ENCODE data around the gene MATN1. TPM values are rescaled to one million over a fixed set of nuclear protein-coding genes. Genes with fewer than 3 reads are reported as not detected.
A peak's percentile ranks its signal among the peaks of the same experiment; 100 is the strongest.

The MATN1 gene
- total RNA-seq, 1 donor from 2014 or later, result not detected

- ATAC-seq (no peak), DNase-seq (no peak)
- no peak for TF ChIP-seq CTCF (IDR thresholded peaks at IDR 0.05)
- H3K9me3 ChIP-seq, result peaks cover 1% of the 10 kb centered on the region
- no peaks in the 10 kb centered on the region for H3K27me3 ChIP-seq (ENCODE audit: low read depth)
- peaks cover 3% of the 10 kb centered on the region for H3K36me3 ChIP-seq
- no peak overlapping the region for H3K4me3 ChIP-seq
- no peak overlapping the region for H3K27ac ChIP-seq
- intact Hi-C loops (cut with DNase I), result loop anchor here (10.0 kb wide), 1 partner anchor 54 kb away; no protein-coding TSS in a partner anchor
- peaks cover 11% of the 10 kb centered on the region for H3K4me1 ChIP-seq
These were observed 2.8 kb downstream of the MATN1 start for GRCh38 chr1:30720271-30721223.

GRCh38 chr1:30719406-30720270 lies 3.7 kb downstream of the MATN1 start:
- ATAC-seq, result no peak
- no peak for DNase-seq
- Histone ChIP-seq H3K27ac (peak overlapping the region; percentile 98), H3K36me3 (no peaks in the 10 kb centered on the region), H3K4me1 (peaks cover 11% of the 10 kb centered on the region), H3K27me3 (ENCODE audit: low read depth) (no peaks in the 10 kb centered on the region), H3K9me3 (peaks cover 7% of the 10 kb centered on the region), H3K4me3 (peak overlapping the region; percentile 63)
- intact Hi-C loops (cut with DNase I), result loop anchor here (10.0 kb wide), 1 partner anchor 55 kb away; no protein-coding TSS in a partner anchor
- TF ChIP-seq CTCF (IDR thresholded peaks at IDR 0.05), result no peak

- Histone ChIP-seq H3K4me3 (peak overlapping the region; percentile 63), H3K4me1 (peaks cover 11% of the 10 kb centered on the region), H3K36me3 (no peaks in the 10 kb centered on the region), H3K9me3 (peaks cover 7% of the 10 kb centered on the region), H3K27me3 (ENCODE audit: low read depth) (no peaks in the 10 kb centered on the region), H3K27ac (peak overlapping the region; percentile 98)
- TF ChIP-seq CTCF (IDR thresholded peaks at IDR 0.05), result peak; percentile 98
- ATAC-seq (peak; percentile 92 to 94), DNase-seq (peak; percentile 85)
- intact Hi-C loops (cut with DNase I), result no loop called here
These were observed 4.6 kb downstream of the MATN1 start for GRCh38 chr1:30718636-30719405.

- intact Hi-C loops (cut with DNase I), result no loop called here
- peaks cover 7% of the 10 kb centered on the region for H3K9me3 ChIP-seq
These were observed 5.2 kb downstream of the MATN1 start for GRCh38 chr1:30718091-30718635.

More at GRCh38 chr1:30718091-30718635, 5.2 kb downstream of the MATN1 start:
- Histone ChIP-seq H3K27ac (peak overlapping the region; percentile 68), H3K27me3 (ENCODE audit: low read depth) (no peaks in the 10 kb centered on the region), H3K4me3 (peak overlapping the region; percentile 49), H3K4me1 (peaks cover 11% of the 10 kb centered on the region), H3K36me3 (no peaks in the 10 kb centered on the region)
- DNase-seq (peak; percentile 100), ATAC-seq (peak; percentile 90 to 91)
- TF ChIP-seq CTCF (IDR thresholded peaks at IDR 0.05), result no peak

All from lower lobe of right lung (tissue), 2 donors.